HUES6 (cell line): ENCODE measurements around the gene KSR2.
"Not testable (repeated sequence)": the region's sequence is repeated elsewhere in the genome, so short reads cannot be mapped to it uniquely, and the experiment has no call there.

Experiments
- H3K27ac ChIP-seq: 2 replicates; pipeline ENCODE4 v1.7.0; 2013; ENCODE audit warnings: low read depth, mild to moderate bottlenecking, low read length, inconsistent platforms
- H3K27me3 ChIP-seq: 2 replicates; pipeline ENCODE4 v1.6.1; 2013; ENCODE audit warnings: low read length; ENCODE audit not compliant: control insufficient read depth, insufficient read depth
- H3K36me3 ChIP-seq: 2 replicates; pipeline ENCODE4 v1.6.1; 2013; ENCODE audit warnings: low read length; ENCODE audit not compliant: control insufficient read depth, insufficient read depth
- H3K4me1 ChIP-seq: 2 replicates; pipeline ENCODE4 v1.6.1; 2013; ENCODE audit warnings: low read length; ENCODE audit not compliant: control insufficient read depth, insufficient read depth
- H3K4me3 ChIP-seq: 2 replicates; pipeline ENCODE4 v1.5.1; 2013; ENCODE audit warnings: low read depth, low read length
- H3K9ac ChIP-seq: one replicate; pipeline ENCODE4 v1.6.1; 2013; ENCODE audit warnings: mild to moderate bottlenecking, low read length
- H3K9me3 ChIP-seq: 2 replicates; pipeline ENCODE4 v1.6.1; 2013; ENCODE audit warnings: low read depth, low read length; ENCODE audit not compliant: control insufficient read depth, insufficient read depth

The KSR2 gene

GRCh38 chr12:117908411-117908810, 60.4 kb downstream of the KSR2 start:
- Histone ChIP-seq H3K9me3 (no peaks in the 10 kb centered on the region), H3K9ac (no peak overlapping the region), H3K27me3 (no peaks in the 10 kb centered on the region), H3K27ac (no peak overlapping the region), H3K4me3 (no peak overlapping the region), H3K4me1 (no peaks in the 10 kb centered on the region), H3K36me3 (no peaks in the 10 kb centered on the region)

GRCh38 chr12:117907108-117907689, 61.6 kb downstream of the KSR2 start:
- H3K4me3 ChIP-seq, result no peak overlapping the region
- no peak overlapping the region for H3K9ac ChIP-seq
- H3K9me3 ChIP-seq, result no peaks in the 10 kb centered on the region
- H3K36me3 ChIP-seq, result no peaks in the 10 kb centered on the region
- no peaks in the 10 kb centered on the region for H3K27me3 ChIP-seq
- H3K4me1 ChIP-seq, result no peaks in the 10 kb centered on the region
- no peak overlapping the region for H3K27ac ChIP-seq

DNA sequence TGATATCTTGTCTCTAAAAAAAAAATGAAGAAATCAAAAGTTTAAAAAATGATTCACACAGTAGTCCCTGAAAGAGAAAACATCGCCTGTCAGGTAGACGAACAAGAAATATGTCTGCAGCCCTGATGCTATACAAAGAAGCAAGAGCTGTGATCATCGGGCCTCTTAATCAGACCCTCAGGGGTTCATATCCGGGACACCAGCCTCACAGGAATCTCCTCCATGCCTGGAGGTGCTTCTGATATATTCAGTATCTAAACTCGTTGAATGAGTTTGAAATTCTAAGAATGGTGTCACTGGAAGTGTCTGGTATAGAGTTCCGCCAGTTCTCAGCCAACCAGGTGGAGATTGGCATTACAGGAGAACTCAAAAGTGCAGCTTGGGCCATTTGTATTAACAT, 64.7 kb downstream of the KSR2 start:
- Histone ChIP-seq H3K9ac (no peak overlapping the region), H3K36me3 (no peaks in the 10 kb centered on the region), H3K4me1 (no peaks in the 10 kb centered on the region), H3K9me3 (peaks cover 5% of the 10 kb centered on the region), H3K4me3 (no peak overlapping the region), H3K27me3 (no peaks in the 10 kb centered on the region), H3K27ac (no peak overlapping the region)

DNA sequence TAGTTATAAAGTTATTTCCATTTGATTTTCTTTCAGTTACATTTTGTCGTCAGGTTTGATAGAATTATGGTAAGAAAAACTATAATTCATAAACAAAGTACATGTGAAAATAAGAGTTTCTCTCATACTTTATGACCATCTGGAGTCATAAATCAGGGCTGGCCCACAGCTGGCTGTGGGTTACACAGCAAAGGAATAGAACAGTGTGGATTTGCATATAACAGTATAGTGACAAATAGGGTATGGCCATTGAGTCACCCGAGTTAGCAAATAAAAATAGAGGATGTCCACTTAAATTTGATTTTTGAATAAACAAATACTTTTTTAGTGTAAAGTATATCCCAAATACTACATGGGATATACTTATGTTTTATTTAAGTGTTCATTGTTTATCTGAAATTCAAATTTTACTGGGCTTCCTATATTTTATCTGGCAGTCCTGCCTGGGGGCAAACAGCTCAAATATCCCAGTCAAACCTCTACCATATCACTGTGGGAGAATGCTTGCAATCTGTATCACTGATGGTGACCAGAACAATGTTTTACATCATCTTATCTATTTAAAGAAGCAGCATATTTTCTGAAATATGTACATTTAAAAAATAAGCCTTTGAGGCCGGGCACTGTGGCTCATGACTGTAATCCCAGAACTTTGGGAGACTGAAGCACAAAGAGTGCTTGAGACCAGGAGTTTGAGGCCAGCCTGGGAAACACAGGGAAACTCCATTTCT, 65.5 kb downstream of the KSR2 start:
- H3K9me3 ChIP-seq, result peaks cover 5% of the 10 kb centered on the region
- no peaks in the 10 kb centered on the region for H3K4me1 ChIP-seq
- no peak overlapping the region for H3K4me3 ChIP-seq
- no peak overlapping the region for H3K27ac ChIP-seq
- H3K36me3 ChIP-seq, result no peaks in the 10 kb centered on the region
- no peak overlapping the region for H3K9ac ChIP-seq
- no peaks in the 10 kb centered on the region for H3K27me3 ChIP-seq

DNA sequence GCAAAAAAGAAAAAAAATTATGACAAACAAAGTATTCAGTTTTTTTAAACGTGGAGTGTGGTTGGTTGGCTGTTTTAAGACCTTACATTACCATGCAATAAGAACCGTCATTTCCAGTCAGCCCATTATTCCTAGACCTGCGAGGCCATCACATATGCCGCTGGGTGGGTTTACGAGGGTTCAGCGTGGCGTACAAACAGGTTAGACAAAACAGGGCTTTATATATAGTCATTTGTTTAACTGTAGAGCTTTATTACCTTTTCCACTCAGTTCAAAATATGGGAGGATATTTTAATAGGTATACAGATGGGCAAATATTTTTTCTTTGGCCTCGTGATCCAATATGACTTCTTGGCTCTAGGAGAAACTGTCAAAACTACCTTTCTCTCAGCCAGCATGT, 67.2 kb downstream of the KSR2 start:
- no peaks in the 10 kb centered on the region for H3K4me1 ChIP-seq
- H3K9me3 ChIP-seq, result peaks cover 5% of the 10 kb centered on the region
- no peaks in the 10 kb centered on the region for H3K36me3 ChIP-seq
- H3K9ac ChIP-seq, result no peak overlapping the region
- no peak overlapping the region for H3K27ac ChIP-seq
- H3K4me3 ChIP-seq, result no peak overlapping the region
- no peaks in the 10 kb centered on the region for H3K27me3 ChIP-seq

GRCh38 chr12:117900561-117900960, 68.2 kb downstream of the KSR2 start:
- H3K4me3 ChIP-seq, result no peak overlapping the region
- H3K27me3 ChIP-seq, result no peaks in the 10 kb centered on the region

DNA sequence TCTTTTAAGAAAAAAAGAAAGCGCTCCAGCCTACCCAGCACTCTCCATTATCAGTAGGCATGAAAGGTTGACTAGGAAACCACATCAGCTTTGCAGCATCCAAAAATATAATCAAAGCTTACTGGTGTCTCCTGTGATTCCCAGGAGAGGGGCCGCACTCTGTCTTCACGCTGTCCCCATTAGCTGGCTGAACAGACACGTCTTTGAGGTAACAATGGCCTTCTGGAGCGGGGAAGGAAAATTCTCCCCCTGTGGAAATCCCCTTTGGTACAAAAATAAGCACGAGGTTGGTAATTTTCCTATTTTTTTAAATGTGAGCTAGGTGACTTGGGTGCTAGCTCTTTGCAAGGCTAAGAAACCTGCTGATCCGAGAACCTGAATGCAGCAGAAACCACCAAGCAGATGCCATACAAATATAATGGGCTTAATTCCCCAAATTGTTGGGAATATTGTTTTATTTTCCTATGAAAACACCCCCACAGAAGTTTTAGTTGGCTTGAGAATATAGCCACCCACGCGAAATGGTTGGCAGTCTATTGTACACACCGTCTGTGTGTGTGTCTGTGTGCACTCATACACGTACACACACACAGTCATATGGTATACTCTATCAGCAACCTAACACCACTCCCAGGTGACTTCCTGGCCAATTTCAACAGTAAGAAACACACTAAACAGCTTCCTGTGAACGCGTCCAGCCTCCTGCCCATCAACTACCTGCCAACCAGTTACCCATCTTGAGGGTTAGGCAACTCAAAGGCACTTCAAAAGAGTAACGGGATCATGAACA, 71.2 kb downstream of the KSR2 start:
- H3K9ac ChIP-seq, result no peak overlapping the region

More at GRCh38 chr12:117900561-117900960, 68.2 kb downstream of the KSR2 start:
- no peaks in the 10 kb centered on the region for H3K36me3 ChIP-seq
- H3K27ac ChIP-seq, result no peak overlapping the region
- no peaks in the 10 kb centered on the region for H3K4me1 ChIP-seq
- peaks cover 5% of the 10 kb centered on the region for H3K9me3 ChIP-seq
- no peak overlapping the region for H3K9ac ChIP-seq

GRCh38 chr12:117896009-117896408, 72.8 kb downstream of the KSR2 start:
- H3K4me1 ChIP-seq, result no peaks in the 10 kb centered on the region
- no peak overlapping the region for H3K27ac ChIP-seq
- no peaks in the 10 kb centered on the region for H3K27me3 ChIP-seq
- peaks cover 5% of the 10 kb centered on the region for H3K9me3 ChIP-seq
- H3K9ac ChIP-seq, result no peak overlapping the region
- no peaks in the 10 kb centered on the region for H3K36me3 ChIP-seq
- H3K4me3 ChIP-seq, result no peak overlapping the region

More for the DNA sequence above, 71.2 kb downstream of the KSR2 start:
- no peaks in the 10 kb centered on the region for H3K36me3 ChIP-seq
- no peaks in the 10 kb centered on the region for H3K4me1 ChIP-seq
- H3K27ac ChIP-seq, result no peak overlapping the region
- peaks cover 5% of the 10 kb centered on the region for H3K9me3 ChIP-seq
- H3K4me3 ChIP-seq, result no peak overlapping the region
- H3K27me3 ChIP-seq, result no peaks in the 10 kb centered on the region

DNA sequence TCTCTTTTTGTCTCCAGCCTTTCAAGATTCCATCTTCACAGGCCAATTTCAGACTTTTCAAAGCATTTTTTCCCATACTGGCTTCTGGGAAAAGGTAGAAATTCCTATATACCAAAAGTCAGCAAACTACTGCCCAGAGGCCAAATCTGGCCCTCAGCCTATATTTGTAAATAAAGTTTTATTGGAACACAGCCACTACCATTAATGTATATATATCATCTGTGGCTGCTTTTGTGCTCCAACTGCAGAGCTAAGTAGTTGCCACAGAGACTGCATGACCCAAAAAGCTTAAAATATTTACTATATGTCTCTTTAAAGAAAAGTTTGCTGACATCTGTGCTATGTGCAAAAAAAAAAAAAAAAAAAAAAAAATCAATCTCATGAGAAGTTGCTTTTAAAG, 76.3 kb downstream of the KSR2 start:
- H3K4me1 ChIP-seq, result no peaks in the 10 kb centered on the region

DNA sequence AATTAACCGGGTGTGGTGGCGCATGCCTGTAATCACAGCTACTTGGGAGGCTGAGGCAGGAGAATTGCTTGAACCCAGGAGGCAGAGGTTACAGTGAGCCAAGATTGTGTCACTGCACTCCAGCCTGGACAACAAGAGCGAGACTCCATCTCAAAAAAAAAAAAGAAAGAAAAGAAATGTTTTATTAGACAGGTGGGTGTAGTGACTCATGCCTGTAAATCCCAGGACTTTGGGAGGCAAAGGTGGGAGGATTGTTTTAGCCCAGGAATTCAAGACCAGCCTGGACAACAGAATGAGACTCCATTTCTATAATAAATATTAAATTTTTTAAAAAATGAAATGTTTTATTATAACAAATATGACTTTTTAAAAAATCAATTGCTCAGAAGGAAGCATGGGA, 77.5 kb downstream of the KSR2 start:
- not testable (repeated sequence) for H3K36me3 ChIP-seq, H3K9me3 ChIP-seq, H3K9ac ChIP-seq, H3K4me3 ChIP-seq, H3K27me3 ChIP-seq, H3K4me1 ChIP-seq, H3K27ac ChIP-seq

More for the DNA sequence above, 76.3 kb downstream of the KSR2 start:
- Histone ChIP-seq H3K9me3 (no peaks in the 10 kb centered on the region), H3K27me3 (no peaks in the 10 kb centered on the region), H3K9ac (no peak overlapping the region), H3K27ac (no peak overlapping the region), H3K36me3 (no peaks in the 10 kb centered on the region), H3K4me3 (no peak overlapping the region)

DNA sequence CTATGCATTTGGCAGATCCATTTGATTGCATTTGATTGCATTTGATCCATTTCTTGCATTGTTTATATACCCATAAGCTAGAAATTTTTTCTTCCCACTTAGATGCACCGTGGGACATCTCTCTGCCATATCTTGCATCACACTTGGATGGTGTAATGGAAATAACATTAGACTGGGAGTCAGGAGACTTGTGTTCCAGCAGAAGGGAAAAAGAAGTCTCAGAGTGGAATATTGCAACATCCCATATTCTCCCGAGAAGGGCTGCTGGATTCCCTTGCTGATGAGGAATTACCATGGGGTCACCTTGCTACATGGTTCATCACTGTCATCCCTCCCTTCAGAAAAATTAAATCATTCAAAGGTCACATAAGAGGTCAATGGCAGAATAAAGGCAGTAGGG, 78.1 kb downstream of the KSR2 start:
- Histone ChIP-seq H3K36me3 (no peaks in the 10 kb centered on the region), H3K9me3 (no peaks in the 10 kb centered on the region), H3K9ac (no peak overlapping the region), H3K27me3 (no peaks in the 10 kb centered on the region), H3K4me3 (no peak overlapping the region), H3K4me1 (no peaks in the 10 kb centered on the region), H3K27ac (no peak overlapping the region)
